Smooth muscle cell (in vitro differentiated cells): ENCODE measurements around the gene CDIP1. TPM values are rescaled to one million over a fixed set of nuclear protein-coding genes. Genes with fewer than 3 reads are reported as not detected.

ENCODE experiments used
- DNase-seq: peaks from one replicate; lab custom pipeline; 2025; ENCODE audit not compliant: unreplicated experiment; lab: John Stamatoyannopoulos, UW
- H2AFZ ChIP-seq: fragments of 200-600 bp; sonication (generic); 2 replicates; pipeline ENCODE4 v1.6.0; 2016; ENCODE audit warnings: antibody characterized with exemption, low read depth, mild to moderate bottlenecking
- H3F3A ChIP-seq: fragments of 200-600 bp; sonication (generic); 2 replicates; pipeline ENCODE4 v1.6.0; 2017; ENCODE audit warnings: antibody characterized with exemption, low read depth
- H3K27ac ChIP-seq: fragments of 200-600 bp; sonication (generic); 2 replicates; pipeline ENCODE4 v1.5.1; 2016; ENCODE audit warnings: low read depth, mild to moderate bottlenecking
- H3K27me3 ChIP-seq: fragments of 200-600 bp; sonication (generic); 2 replicates; pipeline ENCODE4 v1.6.1; 2016; ENCODE audit warnings: low read depth, mild to moderate bottlenecking
- H3K36me3 ChIP-seq: fragments of 200-600 bp; sonication (generic); 2 replicates; pipeline ENCODE4 v1.5.1; 2016; ENCODE audit warnings: low read depth
- H3K4me1 ChIP-seq: fragments of 200-600 bp; sonication (generic); 2 replicates; pipeline ENCODE4 v1.5.1; 2016; ENCODE audit warnings: low read depth
- H3K4me2 ChIP-seq: fragments of 200-600 bp; sonication (generic); 2 replicates; pipeline ENCODE4 v1.6.0; 2016; ENCODE audit warnings: mild to moderate bottlenecking
- H3K4me3 ChIP-seq: fragments of 200-600 bp; sonication (generic); 2 replicates; pipeline ENCODE4 v1.5.1; 2016; ENCODE audit warnings: mild to moderate bottlenecking
- H3K79me2 ChIP-seq: fragments of 200-600 bp; sonication (generic); 2 replicates; pipeline ENCODE4 v1.6.0; 2016; ENCODE audit warnings: low read depth, mild to moderate bottlenecking
- H3K9ac ChIP-seq: fragments of 200-600 bp; sonication (generic); 2 replicates; pipeline ENCODE4 v1.6.0; 2016; ENCODE audit warnings: low read depth
- H3K9me3 ChIP-seq: fragments of 200-600 bp; sonication (generic); replicated peaks from 2 replicates; pipeline ENCODE4 v1.5.1; 2016; ENCODE audit warnings: low read depth
- H4K20me1 ChIP-seq: fragments of 200-600 bp; sonication (generic); 2 replicates; pipeline ENCODE4 v1.6.0; 2016; ENCODE audit warnings: low read depth
- WGBS: methylation state at CpG from one replicate; pipeline ENCODE4 v1.1.7; 2016; ENCODE audit warnings: low lambda C conversion rate; 5-methylcytosine and 5-hydroxymethylcytosine counted together
- polyA plus RNA-seq: library from polyadenylated mRNA; unstranded; fragments of >200 nt; fragmentation: Nextera tagmentation; extraction: Ambion mirVana; gene quantifications from 2 replicates; pipeline ENCODE4 v1.2.1, GENCODE V29; 2016
- total RNA-seq: library from RNA; depleted of rRNA; stranded (reverse); fragments of >200 nt; gene quantifications from 2 replicates; pipeline ENCODE4 v1.2.3, GENCODE V29; 2014
- TF ChIP-seq, protein P1 (sequence below): fragments of 200-600 bp; sonication (generic); IDR thresholded peaks from 2 replicates; pipeline ENCODE4 v1.5.1; 2017; ENCODE audit warnings: borderline replicate concordance, mild to moderate bottlenecking, antibody characterized with exemption; ENCODE audit not compliant: insufficient read depth, poor library complexity, severe bottlenecking

The CDIP1 gene
- total and polyA plus RNA-seq, 2 experiments from 2014 or later, result 19.7 to 36.9 TPM

DNA sequence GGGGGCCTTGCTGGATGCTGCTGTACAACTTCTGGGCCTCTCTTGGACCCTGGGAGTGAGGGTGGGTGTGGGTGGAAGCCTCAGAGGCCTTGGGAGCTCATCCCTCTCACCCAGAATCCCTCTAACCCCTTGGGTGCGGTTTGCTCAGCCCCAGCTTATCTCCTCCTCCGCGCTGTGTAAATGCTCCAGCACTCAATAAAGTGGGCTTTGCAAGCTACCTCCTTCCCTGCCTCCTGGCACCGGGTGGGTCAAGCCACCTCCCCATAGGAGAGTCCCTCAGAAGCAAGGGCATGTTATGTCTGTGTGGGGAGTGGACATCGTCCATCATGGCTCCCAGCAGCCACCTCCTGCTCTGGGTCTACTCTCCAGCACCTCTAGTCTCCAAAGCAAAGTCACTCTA is 28.4 kb downstream of the CDIP1 start:
- H3K27me3 ChIP-seq, result no peaks in the 10 kb centered on the region
- no peak for DNase-seq
- no peaks in the 10 kb centered on the region for H3F3A ChIP-seq
- H3K9ac ChIP-seq, result no peak overlapping the region
- 86% methylated on average over 5 of the region's 5 CpGs for WGBS
- no peaks in the 10 kb centered on the region for H3K36me3 ChIP-seq
- no peaks in the 10 kb centered on the region for H3K79me2 ChIP-seq
- H3K4me3 ChIP-seq, result no peak overlapping the region
- no peaks in the 10 kb centered on the region for H3K9me3 ChIP-seq
- no peak overlapping the region for H3K4me2 ChIP-seq
- no peaks in the 10 kb centered on the region for H3K4me1 ChIP-seq
- no peak overlapping the region for H2AFZ ChIP-seq
- peaks cover 64% of the 10 kb centered on the region for H4K20me1 ChIP-seq
- no peak overlapping the region for H3K27ac ChIP-seq
- TF ChIP-seq, protein P1, sequence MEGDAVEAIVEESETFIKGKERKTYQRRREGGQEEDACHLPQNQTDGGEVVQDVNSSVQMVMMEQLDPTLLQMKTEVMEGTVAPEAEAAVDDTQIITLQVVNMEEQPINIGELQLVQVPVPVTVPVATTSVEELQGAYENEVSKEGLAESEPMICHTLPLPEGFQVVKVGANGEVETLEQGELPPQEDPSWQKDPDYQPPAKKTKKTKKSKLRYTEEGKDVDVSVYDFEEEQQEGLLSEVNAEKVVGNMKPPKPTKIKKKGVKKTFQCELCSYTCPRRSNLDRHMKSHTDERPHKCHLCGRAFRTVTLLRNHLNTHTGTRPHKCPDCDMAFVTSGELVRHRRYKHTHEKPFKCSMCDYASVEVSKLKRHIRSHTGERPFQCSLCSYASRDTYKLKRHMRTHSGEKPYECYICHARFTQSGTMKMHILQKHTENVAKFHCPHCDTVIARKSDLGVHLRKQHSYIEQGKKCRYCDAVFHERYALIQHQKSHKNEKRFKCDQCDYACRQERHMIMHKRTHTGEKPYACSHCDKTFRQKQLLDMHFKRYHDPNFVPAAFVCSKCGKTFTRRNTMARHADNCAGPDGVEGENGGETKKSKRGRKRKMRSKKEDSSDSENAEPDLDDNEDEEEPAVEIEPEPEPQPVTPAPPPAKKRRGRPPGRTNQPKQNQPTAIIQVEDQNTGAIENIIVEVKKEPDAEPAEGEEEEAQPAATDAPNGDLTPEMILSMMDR, result no peak

DNA sequence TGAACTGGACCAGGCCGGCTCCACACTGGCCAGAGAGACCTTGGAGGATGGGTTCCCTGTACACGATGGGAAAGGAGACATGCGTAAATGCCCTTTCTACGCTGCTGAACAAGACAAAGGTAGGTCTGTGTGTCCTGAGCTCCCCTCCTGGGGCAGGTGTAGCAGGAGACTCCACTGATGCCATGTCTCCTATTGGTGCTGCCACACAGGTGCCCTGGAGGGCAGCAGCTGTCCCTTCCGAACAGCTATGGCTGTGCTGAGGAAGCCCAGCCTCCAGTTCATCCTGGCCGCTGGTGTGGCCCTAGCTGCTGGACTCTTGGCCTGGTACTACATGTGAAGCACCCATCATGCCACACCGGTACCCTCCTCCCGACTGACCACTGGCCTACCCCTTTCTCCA is 29.2 kb downstream of the CDIP1 start:
- Histone ChIP-seq H3K27me3 (no peaks in the 10 kb centered on the region), H2AFZ (no peak overlapping the region), H3K79me2 (no peaks in the 10 kb centered on the region), H3K9me3 (no peaks in the 10 kb centered on the region), H4K20me1 (peaks cover 56% of the 10 kb centered on the region), H3K27ac (no peak overlapping the region), H3K4me2 (no peak overlapping the region), H3K36me3 (no peaks in the 10 kb centered on the region), H3K9ac (no peak overlapping the region), H3K4me3 (no peak overlapping the region), H3K4me1 (no peaks in the 10 kb centered on the region), H3F3A (no peaks in the 10 kb centered on the region)
- no peak for DNase-seq
- WGBS, result 94% methylated on average over 8 of the region's 8 CpGs
- TF ChIP-seq, protein P1, result no peak

DNA sequence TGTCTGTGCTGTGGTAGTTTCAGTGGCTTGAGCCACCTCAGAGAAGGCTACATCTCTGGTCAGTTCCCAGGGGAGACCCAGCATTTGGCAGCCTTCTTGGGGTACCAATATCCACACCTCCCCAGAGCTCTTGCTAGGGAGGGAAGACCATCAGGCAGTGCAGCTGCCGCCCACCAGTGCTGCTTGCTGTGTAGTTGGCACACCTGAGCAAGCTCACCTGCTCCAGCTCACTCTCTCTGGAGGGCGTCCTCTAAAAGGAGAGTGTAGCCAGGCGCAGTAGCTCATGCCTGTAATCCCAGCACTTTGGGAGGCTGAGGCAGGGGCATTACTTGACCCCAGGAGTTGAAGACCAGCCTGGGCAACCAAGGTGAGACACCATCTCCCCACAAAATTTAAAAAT is 29.8 kb downstream of the CDIP1 start:
- Histone ChIP-seq H3K4me1 (no peaks in the 10 kb centered on the region), H3F3A (no peaks in the 10 kb centered on the region), H3K36me3 (no peaks in the 10 kb centered on the region), H3K27me3 (no peaks in the 10 kb centered on the region), H3K79me2 (no peaks in the 10 kb centered on the region), H3K9me3 (no peaks in the 10 kb centered on the region), H3K9ac (no peak overlapping the region), H3K4me2 (no peak overlapping the region), H3K27ac (no peak overlapping the region), H3K4me3 (no peak overlapping the region), H2AFZ (no peak overlapping the region), H4K20me1 (peaks cover 54% of the 10 kb centered on the region)
- 96% methylated on average over 3 of the region's 3 CpGs for WGBS
- TF ChIP-seq, protein P1, result no peak
- no peak for DNase-seq

DNA sequence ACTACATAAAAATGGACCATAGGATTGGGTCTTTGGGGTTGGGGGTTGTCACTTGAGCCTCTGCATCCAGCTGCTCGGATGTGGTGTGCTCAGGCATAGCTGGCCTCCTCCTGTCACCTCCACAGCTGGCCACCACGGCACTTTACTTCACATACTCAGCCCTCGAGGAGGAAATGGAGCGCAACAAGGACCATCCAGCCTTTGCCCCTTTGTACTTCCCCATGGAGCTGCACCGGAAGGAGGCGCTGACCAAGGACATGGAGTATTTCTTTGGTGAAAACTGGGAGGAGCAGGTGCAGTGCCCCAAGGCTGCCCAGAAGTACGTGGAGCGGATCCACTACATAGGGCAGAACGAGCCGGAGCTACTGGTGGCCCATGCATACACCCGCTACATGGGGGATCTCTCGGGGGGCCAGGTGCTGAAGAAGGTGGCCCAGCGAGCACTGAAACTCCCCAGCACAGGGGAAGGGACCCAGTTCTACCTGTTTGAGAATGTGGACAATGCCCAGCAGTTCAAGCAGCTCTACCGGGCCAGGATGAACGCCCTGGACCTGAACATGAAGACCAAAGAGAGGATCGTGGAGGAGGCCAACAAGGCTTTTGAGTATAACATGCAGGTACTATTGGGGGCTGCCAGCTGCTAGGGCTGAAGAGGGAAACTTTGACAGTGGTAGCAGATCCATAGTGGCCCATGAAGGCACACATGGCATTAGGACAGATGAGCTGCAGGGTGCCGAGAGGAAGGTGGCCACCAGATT is 30.8 kb downstream of the CDIP1 start:
- Histone ChIP-seq H3K4me2 (no peak overlapping the region), H3K79me2 (peaks cover 7% of the 10 kb centered on the region), H3K9ac (no peak overlapping the region), H3F3A (no peaks in the 10 kb centered on the region), H3K36me3 (no peaks in the 10 kb centered on the region), H3K27me3 (no peaks in the 10 kb centered on the region), H2AFZ (no peak overlapping the region), H3K4me1 (no peaks in the 10 kb centered on the region), H3K27ac (no peak overlapping the region), H3K4me3 (no peak overlapping the region), H4K20me1 (peaks cover 54% of the 10 kb centered on the region), H3K9me3 (no peaks in the 10 kb centered on the region)
- no peak for DNase-seq
- TF ChIP-seq, protein P1, result no peak
- 96% methylated on average over 17 of the region's 17 CpGs for WGBS
